Uterus (tissue), 2 donors: ENCODE data around the gene HIVEP3.
"Not testable (repeated sequence)": the region's sequence is repeated elsewhere in the genome, so short reads cannot be mapped to it uniquely, and the experiment has no call there.

ENCODE experiments used
- POLR2A ChIP-seq, 2 donors: fragments of 450-650 bp; IDR thresholded peaks; one replicate each; pipeline ENCODE4 v1.6.1; 2016; ENCODE audit warnings: antibody characterized with exemption in 2 of 2, mild to moderate bottlenecking in 1 of 2, moderate library complexity in 1 of 2
- TF ChIP-seq, protein P1 (sequence below), 4 experiments: fragments of 200-600 bp in 2 of 4; fragments of 450-650 bp in 2 of 4; sonication (generic) in 2 of 4; IDR thresholded peaks; one replicate each; pipeline ENCODE4 v1.5.1; 2016 to 2019; ENCODE audit warnings: antibody characterized with exemption in 4 of 4, mild to moderate bottlenecking in 2 of 4, moderate library complexity in 1 of 4

DNA sequence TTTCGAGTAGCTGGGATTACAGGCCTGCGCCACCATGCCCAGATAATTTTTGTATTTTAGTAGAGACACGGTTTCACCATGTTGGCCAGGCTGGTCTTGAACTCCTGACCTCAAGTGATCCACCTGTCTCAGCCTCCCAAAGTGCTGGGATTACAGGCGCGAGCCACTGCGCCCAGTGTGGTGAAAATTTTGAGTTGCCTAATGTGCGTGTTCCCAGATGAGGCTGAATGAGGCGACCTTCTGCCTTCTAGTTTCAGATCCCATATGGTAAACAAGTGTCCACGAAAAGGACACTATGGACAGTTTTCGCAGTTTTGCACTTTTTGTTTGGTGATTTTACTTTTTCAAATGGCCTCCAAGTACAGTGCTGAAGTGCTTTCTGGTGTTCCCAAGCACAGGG is 226.8 kb downstream of the HIVEP3 start:
- not testable (repeated sequence) for TF ChIP-seq POLR2A (IDR thresholded peaks at IDR 0.05)
- TF ChIP-seq, protein P1, sequence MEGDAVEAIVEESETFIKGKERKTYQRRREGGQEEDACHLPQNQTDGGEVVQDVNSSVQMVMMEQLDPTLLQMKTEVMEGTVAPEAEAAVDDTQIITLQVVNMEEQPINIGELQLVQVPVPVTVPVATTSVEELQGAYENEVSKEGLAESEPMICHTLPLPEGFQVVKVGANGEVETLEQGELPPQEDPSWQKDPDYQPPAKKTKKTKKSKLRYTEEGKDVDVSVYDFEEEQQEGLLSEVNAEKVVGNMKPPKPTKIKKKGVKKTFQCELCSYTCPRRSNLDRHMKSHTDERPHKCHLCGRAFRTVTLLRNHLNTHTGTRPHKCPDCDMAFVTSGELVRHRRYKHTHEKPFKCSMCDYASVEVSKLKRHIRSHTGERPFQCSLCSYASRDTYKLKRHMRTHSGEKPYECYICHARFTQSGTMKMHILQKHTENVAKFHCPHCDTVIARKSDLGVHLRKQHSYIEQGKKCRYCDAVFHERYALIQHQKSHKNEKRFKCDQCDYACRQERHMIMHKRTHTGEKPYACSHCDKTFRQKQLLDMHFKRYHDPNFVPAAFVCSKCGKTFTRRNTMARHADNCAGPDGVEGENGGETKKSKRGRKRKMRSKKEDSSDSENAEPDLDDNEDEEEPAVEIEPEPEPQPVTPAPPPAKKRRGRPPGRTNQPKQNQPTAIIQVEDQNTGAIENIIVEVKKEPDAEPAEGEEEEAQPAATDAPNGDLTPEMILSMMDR (IDR thresholded peaks at IDR 0.05): not testable (repeated sequence)
